Caco-2 (cell line): ENCODE results near the gene SORBS2. TPM values are rescaled to one million over a fixed set of nuclear protein-coding genes. Genes with fewer than 3 reads are reported as not detected.

Experiments
- BruUV-seq: library from RNA; stranded (reverse); fragments of 400-500 nt; replicated peaks from 2 replicates; lab custom pipeline; 2021; lab: Mats Ljungman, UMichigan
- CTCF ChIA-PET: fragments of 300-600 bp; sonication (Branson Sonifier 250); formaldehyde crosslinking; loops from one replicate; lab custom pipeline; 2022; ENCODE audit warnings: antibody characterized with exemption; lab: Charles Lee
- POLR2A ChIA-PET: fragments of 300-600 bp; sonication (Branson Sonifier 250); formaldehyde crosslinking; loops from one replicate; lab custom pipeline; 2022; ENCODE audit warnings: antibody characterized with exemption; lab: Charles Lee
- DNase-seq, 2 experiments: peaks; one replicate each; pipeline versions ENCODE4 v3.0.0 to v3.0.0-alpha.2; 2020 to 2022
- H3K27me3 ChIP-seq: replicated peaks from 2 replicates; pipeline ENCODE4 v1.6.0; 2011; ENCODE audit warnings: low read length; ENCODE audit not compliant: control insufficient read depth, insufficient read depth
- H3K36me3 ChIP-seq: 2 replicates; pipeline ENCODE4 v1.5.1; 2011; ENCODE audit warnings: low read length; ENCODE audit not compliant: control insufficient read depth, insufficient read depth
- H3K4me1 ChIP-seq: fragments of 250-450 bp; sonication (Bioruptor Pico); 2 replicates; pipeline ENCODE4 v1.5.1; 2020; ENCODE audit warnings: mild to moderate bottlenecking
- H3K4me3 ChIP-seq: 2 replicates; pipeline ENCODE4 v1.5.1; 2011; ENCODE audit warnings: low read depth, mild to moderate bottlenecking, control low read depth, low read length
- H3K9me3 ChIP-seq: fragments of 250-450 bp; sonication (Bioruptor Pico); 2 replicates; pipeline ENCODE4 v1.5.1; 2020; ENCODE audit warnings: mild to moderate bottlenecking, moderate library complexity
- H3K27ac Mint-ChIP-seq: one replicate; pipeline ENCODE4 v1.8.0; 2022; ENCODE audit warnings: mixed read lengths; ENCODE audit not compliant: unreplicated experiment
- H3K27me3 Mint-ChIP-seq: one replicate; pipeline ENCODE4 v1.8.0; 2022; ENCODE audit warnings: mixed read lengths; ENCODE audit not compliant: insufficient read depth, unreplicated experiment
- H3K36me3 Mint-ChIP-seq: one replicate; pipeline ENCODE4 v1.8.0; 2022; ENCODE audit warnings: mild to moderate bottlenecking, mixed read lengths; ENCODE audit not compliant: insufficient read depth, unreplicated experiment
- H3K4me1 Mint-ChIP-seq: one replicate; pipeline ENCODE4 v1.8.0; 2022; ENCODE audit warnings: low read depth, mixed read lengths; ENCODE audit not compliant: unreplicated experiment
- H3K4me3 Mint-ChIP-seq: one replicate; pipeline ENCODE4 v1.8.0; 2022; ENCODE audit warnings: mild to moderate bottlenecking, moderate library complexity, mixed read lengths; ENCODE audit not compliant: unreplicated experiment
- H3K9me3 Mint-ChIP-seq: one replicate; pipeline ENCODE4 v1.8.0; 2022; ENCODE audit warnings: mixed read lengths; ENCODE audit not compliant: unreplicated experiment
- CTCF ChIP-seq, 2 experiments: fragments of 200-600 bp in 1 of 2; IDR thresholded peaks; 1 replicate in 1 of 2; 2 replicates in 1 of 2; pipeline versions ENCODE4 v1.5.1 to v1.8.0; 2011 to 2022; ENCODE audit warnings: antibody characterized with exemption in 1 of 2, control low read depth in 1 of 2, inconsistent platforms in 1 of 2, low read depth in 1 of 2, low read length in 1 of 2, mild to moderate bottlenecking in 1 of 2, moderate library complexity in 1 of 2; ENCODE audit not compliant: insufficient read depth in 1 of 2, severe bottlenecking in 1 of 2, unreplicated experiment in 1 of 2
- intact Hi-C: fragments of 100-400 bp; cut with micrococcal nuclease; formaldehyde crosslinking; loops from one replicate; pipeline ENCODE4 v1.10.0; 2022; ENCODE audit not compliant: unreplicated experiment
- total RNA-seq: library from RNA; stranded (reverse); gene quantifications from 2 replicates; pipeline ENCODE4 v1.2.3, GENCODE V29; 2022

Gene SORBS2
- total RNA-seq, 1 experiment from 2014 or later: 47.7 TPM

DNA sequence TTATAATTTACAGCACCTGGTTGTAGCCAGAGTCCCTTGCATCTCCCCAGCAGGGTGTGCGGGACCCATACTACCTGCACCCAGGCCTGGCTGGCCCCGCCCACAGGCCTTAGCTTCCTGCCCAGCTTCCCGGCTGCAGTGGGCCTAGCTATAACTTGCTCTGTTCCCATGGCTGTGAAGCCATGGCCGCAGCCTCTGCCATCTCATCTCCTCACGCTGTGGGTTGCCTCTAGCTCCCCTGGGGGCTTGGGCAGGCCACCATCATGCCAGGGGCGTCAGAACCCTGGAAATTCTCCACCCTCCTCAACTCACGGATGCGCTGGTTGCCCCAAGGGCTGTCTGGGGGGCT lies 26.1 kb upstream of the SORBS2 start:
- peaks cover 8% of the 10 kb centered on the region for H3K9me3 ChIP-seq

GRCh38 chr4:185837415-185838103 lies 25.6 kb upstream of the SORBS2 start:
- no peak for DNase-seq
- POLR2A ChIA-PET: no interaction called here
- peaks cover 56% of the 10 kb centered on the region for H3K4me1 ChIP-seq
- H3K4me3 ChIP-seq: no peak overlapping the region
- peaks cover 15% of the 10 kb centered on the region for H3K9me3 Mint-ChIP-seq
- H3K4me1 Mint-ChIP-seq: peaks cover 6% of the 10 kb centered on the region
- BruUV-seq: no TSS peak
- H3K27me3 Mint-ChIP-seq: no peaks in the 10 kb centered on the region
- no peak overlapping the region for H3K4me3 Mint-ChIP-seq
- peaks cover 6% of the 10 kb centered on the region for H3K36me3 Mint-ChIP-seq
- CTCF ChIA-PET: no interaction called here
- no peaks in the 10 kb centered on the region for H3K36me3 ChIP-seq
- H3K27me3 ChIP-seq: no peaks in the 10 kb centered on the region
- no peak for TF ChIP-seq CTCF (IDR thresholded peaks at IDR 0.05; ENCODE audit: insufficient read depth in 1 of 2, low read depth in 1 of 2, low read length in 1 of 2, severe bottlenecking in 1 of 2, unreplicated experiment in 1 of 2)
- H3K9me3 ChIP-seq: peaks cover 7% of the 10 kb centered on the region
- intact Hi-C loops: no loop called here
- no peak overlapping the region for H3K27ac Mint-ChIP-seq

More for the DNA sequence above, 26.1 kb upstream of the SORBS2 start:
- Mint-ChIP-seq H3K4me3 (no peak overlapping the region), H3K27me3 (no peaks in the 10 kb centered on the region), H3K9me3 (peaks cover 20% of the 10 kb centered on the region), H3K36me3 (peaks cover 6% of the 10 kb centered on the region), H3K4me1 (peaks cover 6% of the 10 kb centered on the region), H3K27ac (no peak overlapping the region)
- no peaks in the 10 kb centered on the region for H3K36me3 ChIP-seq
- H3K27me3 ChIP-seq: no peaks in the 10 kb centered on the region
- intact Hi-C loops: no loop called here
- no peak for DNase-seq
- H3K4me3 ChIP-seq: no peak overlapping the region
- BruUV-seq: no TSS peak
- TF ChIP-seq CTCF (IDR thresholded peaks at IDR 0.05; ENCODE audit: insufficient read depth in 1 of 2, low read depth in 1 of 2, low read length in 1 of 2, severe bottlenecking in 1 of 2, unreplicated experiment in 1 of 2): no peak
- POLR2A ChIA-PET: no interaction called here
- CTCF ChIA-PET: no interaction called here
- peaks cover 50% of the 10 kb centered on the region for H3K4me1 ChIP-seq

- H3K9me3 Mint-ChIP-seq: peaks cover 9% of the 10 kb centered on the region
- Histone ChIP-seq H3K27me3 (no peaks in the 10 kb centered on the region), H3K9me3 (peaks cover 12% of the 10 kb centered on the region; the same call in 1 of the 2 replicates), H3K4me3 (no peak overlapping the region), H3K4me1 (peaks cover 67% of the 10 kb centered on the region), H3K36me3 (no peaks in the 10 kb centered on the region)
- DNase-seq: no peak
- H3K4me3 Mint-ChIP-seq: no peak overlapping the region
- CTCF ChIA-PET: no interaction called here
- peaks cover 6% of the 10 kb centered on the region for H3K4me1 Mint-ChIP-seq
- H3K27me3 Mint-ChIP-seq: no peaks in the 10 kb centered on the region
- TF ChIP-seq CTCF (IDR thresholded peaks at IDR 0.05; ENCODE audit: insufficient read depth in 1 of 2, low read depth in 1 of 2, low read length in 1 of 2, severe bottlenecking in 1 of 2, unreplicated experiment in 1 of 2): no peak
- no TSS peak for BruUV-seq
- intact Hi-C loops: no loop called here
- H3K27ac Mint-ChIP-seq: no peak overlapping the region
- POLR2A ChIA-PET: no interaction called here
- H3K36me3 Mint-ChIP-seq: peaks cover 6% of the 10 kb centered on the region
These were observed 24.5 kb upstream of the SORBS2 start for GRCh38 chr4:185836241-185837084.
